GM18873 (cell line): ENCODE results near the gene ZFP69B.

Source experiments
- ATAC-seq: cut with Tn5 transposase; IDR thresholded peaks from one replicate; pipeline ENCODE4 v1.9.1; 2021; ENCODE audit warnings: mild to moderate bottlenecking, moderate library complexity, moderate number of reproducible peaks; ENCODE audit not compliant: unreplicated experiment, low FRiP score

Gene ZFP69B

DNA sequence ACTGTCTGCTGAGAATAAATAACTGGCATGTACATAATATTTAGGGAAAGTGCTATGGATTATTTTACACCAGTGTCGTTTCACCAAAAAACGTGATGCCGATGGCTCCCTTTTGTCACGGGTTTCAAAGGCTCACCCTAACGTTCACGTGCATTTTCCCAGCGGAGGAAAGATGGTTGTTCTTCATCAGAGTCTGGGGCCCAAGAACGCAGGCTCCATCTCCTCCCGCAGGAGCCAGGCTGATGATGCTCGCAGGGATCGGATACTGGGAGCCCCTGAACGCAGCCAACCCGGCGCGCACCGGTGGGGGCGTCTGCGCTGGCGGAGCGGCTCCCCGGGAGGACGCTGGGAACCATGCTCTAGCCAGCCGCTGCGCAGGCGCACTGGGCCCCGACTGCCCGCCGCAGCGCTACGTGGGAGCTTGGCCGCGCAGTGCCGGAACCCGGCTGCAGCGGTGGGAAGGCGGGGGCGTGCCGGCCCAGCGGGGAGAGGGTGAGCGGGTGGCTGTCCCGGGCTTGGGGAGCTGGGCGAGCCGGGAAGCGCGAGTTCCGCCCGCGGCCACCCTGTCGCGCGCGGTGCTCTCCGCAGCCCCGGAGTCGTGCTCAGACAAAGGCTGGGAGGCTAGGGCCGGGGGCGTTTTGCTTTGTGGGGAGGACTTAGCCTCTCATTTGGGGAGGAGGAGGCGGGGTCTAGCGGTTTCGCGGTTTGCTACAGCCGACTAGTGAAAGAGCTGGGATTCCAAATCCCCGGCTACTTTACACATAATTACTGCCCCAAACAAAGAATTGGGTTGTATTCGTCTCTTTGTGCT is at the start of gene ZFP69B:
ZFP69B (plus strand) TSS at position 793 of the 811 bp plus-strand sequence. CDS start 486 bp downstream, outside the sequence.
- peak; percentile 63 for ATAC-seq

DNA sequence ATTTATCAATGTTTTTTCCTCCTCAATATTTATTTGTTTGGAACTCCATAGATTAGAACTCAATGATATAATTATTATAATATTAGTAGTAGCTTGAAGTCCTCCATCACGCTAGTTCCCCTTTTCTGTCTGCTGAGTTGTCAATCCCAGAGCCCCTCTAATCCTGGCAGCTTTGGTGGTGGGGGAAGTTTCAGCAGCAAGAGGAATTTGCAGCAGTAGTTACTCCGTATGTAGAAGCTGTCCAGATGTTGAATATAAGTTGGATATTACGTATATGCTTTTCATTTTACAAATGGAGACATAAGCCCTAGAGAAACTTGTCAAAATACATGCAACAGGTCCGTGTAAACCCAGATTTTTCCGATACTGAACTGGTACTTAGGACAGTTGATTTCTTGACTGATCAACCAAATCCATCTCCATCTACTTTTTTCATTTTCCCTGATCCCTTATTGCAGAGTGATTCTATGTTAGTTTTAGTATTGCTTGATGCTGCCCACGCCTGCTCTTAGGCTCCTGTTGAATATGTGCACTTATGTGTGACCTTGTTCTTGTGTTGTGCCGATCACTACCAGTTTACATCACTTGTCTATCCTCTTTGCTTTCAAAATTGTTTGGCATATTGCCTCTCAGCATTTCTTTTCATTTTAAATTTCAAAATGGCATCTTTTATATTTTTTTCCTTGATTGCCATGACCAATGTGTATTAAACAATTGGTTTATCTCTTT is 48.6 kb upstream of the ZFP69B start:
- no peak for ATAC-seq

DNA sequence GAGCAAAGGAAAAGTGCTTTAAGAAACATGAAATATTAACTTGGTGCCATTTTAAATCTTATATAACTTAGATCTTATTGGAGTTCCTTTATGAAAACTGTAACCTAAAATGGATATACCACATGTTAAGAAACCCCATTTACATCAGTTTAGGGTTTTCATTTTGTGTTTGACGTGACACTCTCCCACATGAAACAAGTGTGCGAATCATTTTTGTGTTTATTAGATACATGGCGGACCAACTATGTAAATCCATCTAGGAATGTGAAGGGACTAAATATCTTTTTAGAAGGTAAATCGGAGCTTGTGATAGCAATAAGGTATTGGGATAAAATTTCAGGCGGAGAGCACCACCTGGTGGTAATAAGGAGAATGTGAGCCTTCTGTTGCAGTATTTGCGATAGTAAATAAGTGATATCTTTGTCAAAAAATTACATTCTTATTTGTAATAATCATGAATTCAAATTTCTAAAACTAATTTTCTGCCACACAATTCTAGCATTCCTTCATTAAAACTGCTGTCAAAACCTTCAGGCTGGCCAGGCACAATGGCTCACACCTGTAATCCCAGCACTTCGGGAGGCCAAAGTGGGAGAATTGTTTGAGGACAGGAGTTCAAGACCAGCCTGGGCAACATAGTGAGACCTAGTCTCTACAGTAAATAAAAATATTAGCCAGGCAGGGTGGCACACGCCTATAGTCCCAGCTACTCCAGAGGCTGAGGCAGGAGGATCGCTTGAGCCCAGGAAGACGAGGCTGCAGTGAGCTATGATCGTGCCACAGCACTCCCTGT is 45.4 kb upstream of the ZFP69B start:
- no peak for ATAC-seq

DNA sequence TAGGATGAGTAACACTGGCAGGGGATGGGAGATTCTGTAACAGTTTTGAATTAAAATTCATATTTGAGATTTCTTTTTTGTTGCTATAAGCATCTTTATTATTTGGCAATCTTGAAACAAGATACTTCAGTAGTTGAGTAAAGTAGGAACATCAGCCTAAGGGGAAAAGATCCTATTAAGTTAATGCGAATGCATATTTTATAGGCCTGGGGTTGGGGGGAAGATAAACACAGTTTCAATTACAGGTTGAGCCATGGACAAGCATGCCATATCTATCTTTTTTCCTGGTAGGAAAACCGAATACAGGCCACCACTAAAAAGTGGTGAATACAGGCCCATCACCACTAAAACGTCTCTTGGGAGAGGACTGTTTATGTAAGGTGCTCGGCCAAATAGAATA is 44.5 kb upstream of the ZFP69B start:
- ATAC-seq: no peak

DNA sequence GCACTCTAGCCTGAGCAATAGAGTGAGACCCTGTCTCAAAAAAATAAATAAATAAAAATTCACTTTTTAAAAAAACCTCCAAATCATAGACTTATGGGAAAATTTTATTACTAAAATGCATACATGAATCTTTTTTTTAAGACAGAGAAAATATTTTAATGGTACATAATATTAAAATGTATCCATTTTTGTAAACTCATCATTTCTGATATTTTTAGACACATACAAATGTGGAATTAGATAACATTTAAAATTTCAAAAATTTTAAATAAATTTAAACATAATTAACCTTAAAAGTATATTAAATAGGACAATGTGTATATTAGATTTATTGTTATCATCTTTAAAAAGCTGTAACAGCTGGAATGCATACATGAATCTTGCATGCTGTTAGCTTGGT is 42.8 kb upstream of the ZFP69B start:
- no peak for ATAC-seq

DNA sequence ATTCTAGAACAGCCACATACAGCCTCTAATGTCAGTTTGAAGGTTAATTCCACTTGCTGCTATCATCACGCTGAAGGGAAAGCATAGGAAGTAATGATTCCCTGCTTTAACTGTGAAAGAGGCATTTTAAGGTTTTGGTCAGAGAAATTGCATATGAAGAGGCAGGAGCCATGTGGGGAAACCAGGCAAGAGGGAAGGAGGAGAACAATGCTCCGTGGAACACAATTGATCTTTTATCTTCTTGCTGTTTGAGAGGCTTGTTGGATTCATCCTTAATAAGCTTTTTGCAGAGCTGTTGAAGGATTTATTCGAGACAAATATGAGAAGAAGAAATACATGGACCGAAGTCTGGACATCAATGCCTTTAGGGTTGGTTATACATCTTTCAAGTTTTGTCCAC is 40.8 kb upstream of the ZFP69B start:
- ATAC-seq: no peak

DNA sequence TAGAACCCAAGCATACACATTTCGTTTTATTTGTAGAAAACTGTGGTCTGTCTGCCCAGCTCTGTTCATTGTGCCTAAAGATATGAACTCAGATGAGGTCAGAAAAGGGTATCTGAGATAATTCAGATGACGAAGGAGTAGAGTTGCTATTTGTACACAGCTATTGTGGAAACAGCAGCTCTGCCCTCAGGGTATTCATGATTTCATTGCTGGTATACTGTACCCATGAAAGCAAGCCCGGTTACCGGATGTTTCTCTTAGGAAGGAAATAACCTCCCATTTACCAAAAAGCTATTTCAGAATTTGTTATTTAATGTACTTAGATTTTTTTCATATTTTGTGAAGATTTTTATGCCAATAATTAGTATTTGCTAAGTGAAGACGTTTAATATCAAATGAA is 39.0 kb upstream of the ZFP69B start:
- no peak for ATAC-seq

DNA sequence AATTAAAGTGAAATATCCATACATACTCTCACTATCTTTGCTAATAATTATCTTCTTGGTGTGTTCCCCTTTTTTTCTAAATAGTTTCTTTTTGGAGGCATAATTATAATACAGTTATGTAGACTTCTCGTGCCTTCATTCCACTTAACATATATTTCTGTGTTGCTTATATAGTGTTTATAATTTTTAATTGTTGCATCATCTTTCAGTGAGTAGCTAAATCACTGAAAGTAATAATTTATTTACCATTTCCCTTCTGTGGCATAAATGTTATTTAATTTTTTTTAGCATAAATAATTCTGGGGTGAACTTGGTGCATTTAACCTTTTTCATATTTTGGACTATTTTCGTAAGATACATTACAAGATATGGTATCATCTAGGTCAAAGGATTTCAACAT is 38.4 kb upstream of the ZFP69B start:
- no peak for ATAC-seq

DNA sequence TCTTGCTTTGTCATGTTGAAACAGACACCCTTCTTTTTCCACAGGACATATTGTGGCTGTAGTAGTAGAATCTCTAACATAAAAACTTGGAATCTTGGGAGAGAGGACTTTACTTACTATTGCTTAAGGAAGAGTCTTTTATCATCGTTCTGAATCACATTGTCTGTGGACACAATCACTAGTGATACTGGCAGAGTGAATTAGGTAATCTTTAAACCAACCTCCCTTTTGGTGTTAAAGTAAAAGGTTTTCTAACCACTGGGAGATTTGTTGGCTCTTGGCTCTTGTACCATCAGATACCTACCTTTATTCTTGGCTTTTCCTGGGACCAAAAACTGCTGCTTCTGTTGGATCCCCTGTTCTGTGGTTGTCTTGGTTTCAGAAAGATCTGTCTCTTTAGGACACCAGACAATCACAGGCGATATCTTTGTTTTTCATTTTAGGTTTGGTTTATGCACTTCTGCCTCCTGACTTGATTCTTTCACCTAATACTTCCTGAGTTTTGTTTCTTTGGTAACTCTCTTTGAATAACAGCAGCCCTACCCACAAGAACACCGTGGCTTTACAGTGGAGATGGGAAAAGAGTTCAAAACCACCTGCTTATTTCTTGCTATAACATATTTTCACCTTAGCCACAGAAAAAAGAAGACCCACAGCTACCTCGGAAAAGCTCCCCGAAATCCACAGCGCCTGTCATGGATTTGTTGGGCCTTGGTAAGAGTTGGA is 36.6 kb upstream of the ZFP69B start:
- no peak for ATAC-seq

DNA sequence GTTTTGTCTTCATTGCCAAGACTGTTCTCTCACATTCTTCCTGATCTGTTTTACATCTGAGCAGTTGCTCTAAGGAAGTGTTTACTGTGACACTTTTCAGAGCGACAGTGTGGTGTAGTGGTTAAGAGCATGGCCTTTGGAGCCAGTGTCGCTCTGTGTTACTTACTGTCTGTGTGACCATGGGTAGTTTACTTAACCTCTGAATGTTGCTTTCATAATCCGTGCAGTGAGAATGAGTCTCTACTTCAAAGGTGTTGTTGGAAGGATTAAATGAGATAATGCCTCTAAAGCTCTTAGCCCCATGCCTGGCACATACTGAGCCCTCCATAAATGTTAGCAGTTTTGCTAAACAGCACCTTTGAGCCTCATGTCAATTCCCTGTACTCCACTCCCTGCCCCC is 35.9 kb upstream of the ZFP69B start:
- no peak for ATAC-seq

DNA sequence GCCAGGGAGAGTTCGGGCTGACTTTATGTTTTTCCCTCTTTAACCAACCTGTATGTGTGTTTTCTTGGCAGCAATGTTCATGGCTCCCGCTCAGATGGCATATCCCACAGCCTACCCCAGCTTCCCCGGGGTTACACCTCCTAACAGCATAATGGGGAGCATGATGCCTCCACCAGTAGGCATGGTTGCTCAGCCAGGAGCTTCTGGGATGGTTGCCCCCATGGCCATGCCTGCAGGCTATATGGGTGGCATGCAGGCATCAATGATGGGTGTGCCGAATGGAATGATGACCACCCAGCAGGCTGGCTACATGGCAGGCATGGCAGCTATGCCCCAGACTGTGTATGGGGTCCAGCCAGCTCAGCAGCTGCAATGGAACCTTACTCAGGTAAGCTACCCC is 33.6 kb upstream of the ZFP69B start:
- ATAC-seq: no peak

DNA sequence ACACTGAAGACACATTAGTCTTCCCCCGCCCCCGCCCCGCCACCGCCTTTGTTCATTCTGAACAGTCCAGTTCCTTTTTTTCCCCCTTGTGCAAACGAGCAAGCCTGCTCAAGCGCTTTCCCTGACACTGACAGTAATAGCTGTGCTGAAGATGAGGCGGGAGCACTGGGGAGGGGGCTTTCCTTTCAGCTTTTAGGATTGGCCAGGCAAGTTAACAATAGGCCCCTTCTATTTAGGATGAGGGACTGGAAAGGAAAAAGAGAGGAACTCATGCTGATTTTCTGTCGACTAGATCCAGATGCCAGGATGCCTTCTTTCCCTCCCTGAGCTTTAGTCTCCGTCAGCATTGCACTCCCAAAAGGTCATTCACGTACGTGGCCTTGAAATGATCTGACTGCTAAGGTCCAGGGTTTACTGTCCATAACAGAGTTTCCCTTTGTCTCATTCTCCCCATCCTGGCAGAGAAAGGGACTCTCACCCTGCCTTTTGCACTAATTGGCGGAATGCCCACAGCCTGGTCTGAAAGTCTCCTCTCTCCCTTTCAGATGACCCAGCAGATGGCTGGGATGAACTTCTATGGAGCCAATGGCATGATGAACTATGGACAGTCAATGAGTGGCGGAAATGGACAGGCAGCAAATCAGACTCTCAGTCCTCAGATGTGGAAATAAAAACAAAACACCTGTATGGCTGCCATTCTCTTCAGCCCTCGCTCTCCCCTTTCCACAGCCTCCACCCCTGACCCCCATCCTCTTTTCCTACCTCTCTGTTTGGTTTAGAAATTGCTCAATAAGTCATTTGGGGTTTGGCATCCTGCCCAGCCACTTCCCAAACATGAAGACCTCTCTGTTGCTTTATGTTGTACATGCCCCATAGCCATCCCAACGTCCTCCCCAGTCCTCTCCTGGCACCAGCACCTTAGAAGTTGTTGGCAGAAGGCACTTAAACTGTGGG is 28.6 kb upstream of the ZFP69B start:
- no peak for ATAC-seq

DNA sequence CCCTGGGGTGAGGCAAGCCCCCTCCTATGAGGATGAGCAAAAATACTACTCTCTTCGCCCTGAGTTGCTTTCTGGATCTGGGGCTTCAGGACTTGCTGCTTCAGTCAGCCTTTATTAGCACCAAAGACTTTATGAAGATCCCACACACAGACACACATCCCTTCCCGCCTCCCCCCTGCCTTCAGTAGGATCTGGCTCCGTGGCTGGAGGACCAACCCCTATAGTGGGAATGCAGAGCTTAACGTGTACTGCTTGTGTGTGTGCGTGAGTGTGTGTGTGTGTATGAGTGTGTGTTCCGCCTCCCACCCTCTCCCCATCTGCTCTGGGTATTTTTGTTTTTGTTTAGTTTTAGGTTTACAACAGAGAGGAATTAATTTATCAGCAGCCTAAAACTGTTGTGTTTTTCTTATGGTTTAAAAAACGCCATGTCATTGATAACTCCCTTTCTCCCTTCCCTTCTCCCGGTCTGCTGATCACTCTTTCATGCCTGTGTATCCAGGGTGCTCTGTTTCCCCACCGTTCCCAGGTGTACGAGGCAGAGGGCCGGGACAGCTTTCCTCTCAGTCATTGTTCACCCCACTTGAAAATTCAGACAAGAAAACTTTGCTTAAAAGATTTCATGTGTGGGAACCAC is 27.5 kb upstream of the ZFP69B start:
- ATAC-seq: no peak

DNA sequence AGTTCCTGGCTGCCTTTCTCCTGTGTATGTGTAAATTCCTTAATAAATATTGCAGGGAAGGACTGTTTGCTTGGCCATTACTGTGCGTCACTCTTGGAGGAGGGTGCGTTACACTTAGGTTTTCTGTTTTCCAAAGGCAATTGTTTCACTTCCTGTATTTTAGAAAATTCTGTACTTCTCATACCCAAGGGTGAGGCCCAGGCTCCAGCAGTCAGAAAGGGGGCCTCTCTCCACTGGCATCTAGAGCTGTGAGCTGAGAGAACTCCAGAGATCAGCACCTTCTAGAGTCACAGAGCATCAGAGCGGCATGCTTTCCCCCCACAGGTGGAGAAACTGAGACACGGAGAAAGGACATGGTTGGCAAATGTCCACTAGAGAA is 27.0 kb upstream of the ZFP69B start:
- no peak for ATAC-seq

DNA sequence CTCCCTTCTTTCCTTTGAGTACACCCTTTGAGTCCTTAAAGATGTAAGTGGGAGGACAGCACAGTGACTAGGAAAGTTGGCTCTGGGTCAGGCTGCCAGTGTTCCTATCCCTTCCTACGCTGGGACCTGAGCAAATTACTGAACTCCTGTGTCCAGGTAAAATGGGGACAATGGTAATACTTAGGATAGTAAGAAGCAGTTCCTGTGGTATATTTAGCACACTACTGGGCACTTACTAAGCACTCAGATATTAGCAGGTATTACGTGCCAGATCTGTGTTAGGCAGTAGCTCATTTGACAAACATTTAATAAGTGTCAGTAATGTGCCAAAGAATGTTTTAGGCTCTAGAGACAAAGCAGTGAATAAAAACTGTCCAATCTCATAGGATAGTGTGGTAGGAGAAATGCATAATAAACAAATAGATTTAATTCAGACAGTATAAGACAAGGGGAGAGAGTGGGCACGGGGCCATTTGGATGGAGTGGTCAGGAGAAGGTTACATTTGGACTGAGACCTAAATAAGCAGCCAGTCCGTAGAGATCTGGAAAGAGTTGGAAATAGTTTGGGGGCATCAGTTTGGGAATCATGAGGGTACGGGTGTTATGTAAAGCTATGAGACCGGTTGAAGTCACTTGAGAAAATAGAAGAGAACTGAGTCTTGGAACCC is 26.2 kb upstream of the ZFP69B start:
- ATAC-seq: no peak

DNA sequence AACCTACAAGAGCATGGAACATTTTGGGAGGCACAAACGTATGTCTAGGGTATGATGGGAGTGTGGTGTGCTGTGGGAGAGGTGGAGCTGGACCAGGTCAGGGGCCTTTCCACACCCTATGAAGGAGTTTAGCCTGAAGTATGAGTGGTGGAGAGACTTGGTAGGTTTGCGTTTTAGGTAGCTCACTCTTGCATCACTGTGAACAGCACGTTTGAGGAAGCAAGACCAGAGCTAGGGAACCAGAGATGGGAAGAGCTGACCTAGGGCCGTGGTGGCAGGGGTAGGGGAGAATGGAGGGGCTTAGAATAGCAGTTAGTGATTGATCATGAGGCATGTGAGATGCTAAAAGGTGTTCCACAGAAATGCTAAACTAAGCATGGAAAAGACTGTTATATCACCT is 25.1 kb upstream of the ZFP69B start:
- no peak for ATAC-seq

DNA sequence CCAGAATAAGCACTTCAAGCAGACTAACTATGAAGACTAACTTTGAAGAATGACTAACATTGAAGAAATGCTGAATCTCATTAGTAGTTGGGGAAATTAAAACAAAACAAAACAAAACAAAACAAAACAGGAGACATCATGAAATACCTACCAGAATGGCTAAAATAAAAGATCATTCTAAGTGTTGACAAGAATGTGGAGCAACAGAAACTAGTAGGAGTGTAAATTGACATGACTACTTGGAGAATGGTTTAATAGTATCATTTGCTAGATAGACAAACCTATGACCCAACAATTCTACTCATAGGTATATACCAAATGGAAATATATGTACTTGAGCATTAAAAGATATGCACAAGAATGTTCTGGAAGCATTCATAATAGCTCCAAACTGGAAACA is 18.9 kb upstream of the ZFP69B start:
- no peak for ATAC-seq

DNA sequence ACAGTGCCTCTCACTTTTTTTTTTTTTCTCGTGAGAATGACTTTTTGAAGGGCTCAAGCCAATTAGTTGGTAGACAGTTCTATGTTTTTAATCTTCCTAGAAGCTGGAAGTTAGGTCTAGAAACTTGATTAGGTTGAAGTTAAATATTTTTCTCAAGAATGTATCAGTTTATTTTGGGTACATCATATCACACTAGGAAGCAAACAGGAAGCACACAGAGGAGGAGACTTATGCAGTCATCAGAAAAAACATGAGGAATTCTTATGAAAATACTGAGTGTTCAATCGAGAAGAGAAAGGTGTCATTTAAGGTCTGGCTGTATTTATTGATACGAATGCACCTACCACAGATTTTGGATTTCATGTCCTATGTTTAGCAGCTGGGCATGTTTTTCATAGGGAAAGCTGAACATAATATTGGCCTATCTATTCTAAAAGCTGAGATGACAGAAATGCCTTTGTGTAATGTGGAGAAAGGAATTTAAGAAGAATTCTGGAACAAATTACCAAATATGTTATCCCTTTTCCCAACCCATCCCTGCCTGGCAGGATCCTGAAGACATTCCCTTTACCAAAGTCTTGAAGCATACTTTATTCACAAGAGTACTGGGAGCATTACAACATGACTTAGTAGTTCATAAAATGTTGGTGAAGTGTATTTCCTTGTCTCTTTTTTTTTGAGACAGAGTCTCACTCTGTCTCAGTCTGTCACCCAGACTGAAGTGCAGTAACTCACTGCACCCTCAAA is 17.5 kb upstream of the ZFP69B start:
- ATAC-seq: no peak
